ENCODE data around the gene NUP54. TPM values are rescaled to one million over a fixed set of nuclear protein-coding genes. Genes with fewer than 3 reads are reported as not detected.

NUP54 gene
- total RNA-seq, 1 experiment from 2014 or later = 84.5 TPM

GRCh38 chr4:76147454-76148141, 599 bp downstream of the NUP54 start (continued):
- TF ChIP-seq ZNF423 (CRISPR knock-in tag; IDR thresholded peaks at IDR 0.05) (peak; percentile 22; the same call in 1 of the 2 replicates), TCF7 (CRISPR knock-in tag; IDR thresholded peaks at IDR 0.05; ENCODE audit: low read depth) (no peak)

GRCh38 chr4:76144546-76144945, 3.7 kb downstream of the NUP54 start:
- Mint-ChIP-seq H3K36me3 (peaks cover 45% of the 10 kb centered on the region), H3K4me1 (peaks cover 22% of the 10 kb centered on the region), H3K27me3 (ENCODE audit: low read depth) (no peaks in the 10 kb centered on the region), H3K27ac (no peak overlapping the region), H3K4me3 (no peak overlapping the region; the same call in 1 of the 2 replicates), H3K9me3 (no peaks in the 10 kb centered on the region)
- POLR2A ChIA-PET = no interaction called here
- no peak for DNase-seq (ENCODE audit: low spot score)
- CTCF ChIA-PET = no interaction called here
- no peak for TF ChIP-seq ZSCAN18 (CRISPR knock-in tag; IDR thresholded peaks at IDR 0.05)
- no peak for TF ChIP-seq STAT6 (CRISPR knock-in tag; conservative IDR thresholded peaks at IDR 0.05; ENCODE audit: low read depth)
- ATAC-seq = no peak

DNA sequence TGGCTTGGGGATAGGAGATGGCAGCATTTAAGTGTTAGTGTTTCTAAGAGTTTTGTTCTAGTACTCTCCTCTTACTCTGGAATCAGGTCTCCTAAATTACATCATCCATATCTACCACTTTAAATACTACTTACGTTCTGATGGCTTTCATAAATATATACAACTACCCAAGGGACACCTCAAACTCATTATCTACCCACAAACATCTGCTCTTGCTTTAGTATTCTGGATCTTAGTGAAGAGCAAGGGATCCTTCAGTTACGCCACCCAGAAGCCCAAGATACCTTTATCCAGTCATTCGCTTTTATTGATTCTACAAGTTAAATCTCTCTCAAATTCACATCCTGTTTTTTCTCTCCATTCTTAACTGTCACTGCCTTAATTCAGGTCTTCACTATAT, 7.0 kb downstream of the NUP54 start:
- no peak for ATAC-seq

DNA sequence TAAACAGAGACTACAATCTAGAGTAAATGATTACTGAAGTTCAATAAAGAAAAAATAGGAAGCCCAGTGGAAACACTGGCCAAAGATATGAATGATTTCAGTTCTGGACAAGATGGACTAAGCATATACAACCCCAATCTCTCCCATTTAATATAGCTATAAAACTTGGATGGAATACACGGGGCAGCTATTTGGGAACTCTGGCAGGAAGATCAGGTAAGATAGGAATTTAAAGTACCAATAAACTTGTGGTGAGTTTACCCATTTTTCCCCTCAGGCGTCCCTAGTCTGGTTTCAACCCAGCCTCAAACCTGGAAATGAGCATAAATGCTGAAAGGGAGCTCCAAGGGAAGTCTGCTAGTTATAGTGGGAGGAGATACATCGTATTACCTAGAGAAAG, 20.4 kb downstream of the NUP54 start:
- H3K36me3 Mint-ChIP-seq = peaks cover 70% of the 10 kb centered on the region
- CTCF ChIA-PET = no interaction called here
- ATAC-seq (no peak), DNase-seq (ENCODE audit: low spot score) (no peak)
- POLR2A ChIA-PET = no interaction called here
- TF ChIP-seq TEAD4 (CRISPR knock-in tag; IDR thresholded peaks at IDR 0.05) (no peak), ATF1 (CRISPR knock-in tag; IDR thresholded peaks at IDR 0.05) (no peak)
- H3K27me3 Mint-ChIP-seq (ENCODE audit: low read depth) = no peaks in the 10 kb centered on the region
- H3K9me3 Mint-ChIP-seq = peaks cover 4% of the 10 kb centered on the region; the same call in 1 of the 2 replicates
- H3K4me3 Mint-ChIP-seq = no peak overlapping the region
- no peak overlapping the region for H3K27ac Mint-ChIP-seq
- no peaks in the 10 kb centered on the region for H3K4me1 Mint-ChIP-seq

More for the DNA sequence above, 7.0 kb downstream of the NUP54 start:
- Mint-ChIP-seq H3K4me3 (no peak overlapping the region), H3K27me3 (ENCODE audit: low read depth) (no peaks in the 10 kb centered on the region), H3K9me3 (no peaks in the 10 kb centered on the region), H3K4me1 (peaks cover 7% of the 10 kb centered on the region), H3K36me3 (peaks cover 61% of the 10 kb centered on the region), H3K27ac (no peak overlapping the region)
- CTCF ChIA-PET = interaction anchor here (0.8 kb wide), 1 partner anchor 145 kb away, joined by 3 read pairs; no protein-coding TSS in a partner anchor
- DNase-seq (ENCODE audit: low spot score) = no peak
- TF ChIP-seq ZNF671 (CRISPR knock-in tag; IDR thresholded peaks at IDR 0.05) (no peak), MYBL2 (CRISPR knock-in tag; IDR thresholded peaks at IDR 0.05) (no peak), TEAD1 (CRISPR knock-in tag; IDR thresholded peaks at IDR 0.05) (no peak), FOXK1 (CRISPR knock-in tag; IDR thresholded peaks at IDR 0.05) (no peak), ZNF121 (CRISPR knock-in tag; IDR thresholded peaks at IDR 0.05) (no peak), FOXJ3 (CRISPR knock-in tag; IDR thresholded peaks at IDR 0.05; ENCODE audit: borderline replicate concordance) (no peak)
- TF ChIP-seq, protein P1, sequence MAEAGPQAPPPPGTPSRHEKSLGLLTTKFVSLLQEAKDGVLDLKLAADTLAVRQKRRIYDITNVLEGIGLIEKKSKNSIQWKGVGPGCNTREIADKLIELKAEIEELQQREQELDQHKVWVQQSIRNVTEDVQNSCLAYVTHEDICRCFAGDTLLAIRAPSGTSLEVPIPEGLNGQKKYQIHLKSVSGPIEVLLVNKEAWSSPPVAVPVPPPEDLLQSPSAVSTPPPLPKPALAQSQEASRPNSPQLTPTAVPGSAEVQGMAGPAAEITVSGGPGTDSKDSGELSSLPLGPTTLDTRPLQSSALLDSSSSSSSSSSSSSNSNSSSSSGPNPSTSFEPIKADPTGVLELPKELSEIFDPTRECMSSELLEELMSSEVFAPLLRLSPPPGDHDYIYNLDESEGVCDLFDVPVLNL (CRISPR knock-in tag; IDR thresholded peaks at IDR 0.05; ENCODE audit: borderline replicate concordance, low read depth) = no peak
- POLR2A ChIA-PET = no interaction called here

All from WTC11 (cell line).